Measurements from ENCODE around the gene LSAMP. TPM values are rescaled to one million over a fixed set of nuclear protein-coding genes. Genes with fewer than 3 reads are reported as not detected.

Gene LSAMP
- polyA plus RNA-seq, 2 of the 4 experiments (the other 2 are of a cell fraction) = 0.12 to 0.53 TPM

DNA sequence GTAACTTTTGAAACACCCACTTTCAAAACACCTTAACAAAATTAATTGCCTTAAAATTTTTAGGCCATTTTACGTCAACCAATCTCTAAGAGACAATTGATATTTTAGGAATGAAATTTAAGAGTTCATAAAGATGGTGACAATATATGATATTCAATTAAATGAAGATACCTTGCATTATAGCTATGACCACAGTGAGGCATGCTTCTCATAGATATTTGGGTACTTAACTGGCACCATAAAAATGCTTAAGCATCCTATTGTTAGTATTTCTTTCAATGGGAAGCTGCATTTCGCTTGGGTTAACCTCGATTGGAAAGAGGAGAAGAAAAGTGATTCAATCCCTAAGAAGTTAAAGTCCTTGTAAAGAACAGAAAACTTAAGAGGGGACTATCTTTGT, 613.0 kb downstream of the LSAMP start:
- Histone ChIP-seq H3K4me2 (no peak overlapping the region), H3K4me1 (no peaks in the 10 kb centered on the region), H3K9me3 (no peaks in the 10 kb centered on the region), H3K4me3 (no peak overlapping the region), H3K27ac (no peak overlapping the region)
- ChIA-PET CTCF (interaction anchor here (0.7 to 1.4 kb wide), 2 partner anchors 10 to 12 kb away, joined by 3 to 4 read pairs; no protein-coding TSS in a partner anchor), POLR2A (no interaction called here)
- WGBS (ENCODE audit: missing lambda C conversion rate) = 64% methylated on average over 3 of the region's 3 CpGs
- no peak for DNase-seq (ENCODE audit: low read depth in 1 of 2, low spot score in 1 of 2)
- no peak for FAIRE-seq
- TF ChIP-seq SREBF2 (IDR thresholded peaks at IDR 0.05) = no peak
- TF ChIP-seq FOSL2 (IDR thresholded peaks at IDR 0.05) = no peak
- no peak for TF ChIP-seq FOSL2 (CRISPR knock-in tag; IDR thresholded peaks at IDR 0.05)
- TF ChIP-seq, protein P1, sequence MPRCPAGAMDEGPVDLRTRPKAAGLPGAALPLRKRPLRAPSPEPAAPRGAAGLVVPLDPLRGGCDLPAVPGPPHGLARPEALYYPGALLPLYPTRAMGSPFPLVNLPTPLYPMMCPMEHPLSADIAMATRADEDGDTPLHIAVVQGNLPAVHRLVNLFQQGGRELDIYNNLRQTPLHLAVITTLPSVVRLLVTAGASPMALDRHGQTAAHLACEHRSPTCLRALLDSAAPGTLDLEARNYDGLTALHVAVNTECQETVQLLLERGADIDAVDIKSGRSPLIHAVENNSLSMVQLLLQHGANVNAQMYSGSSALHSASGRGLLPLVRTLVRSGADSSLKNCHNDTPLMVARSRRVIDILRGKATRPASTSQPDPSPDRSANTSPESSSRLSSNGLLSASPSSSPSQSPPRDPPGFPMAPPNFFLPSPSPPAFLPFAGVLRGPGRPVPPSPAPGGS (IDR thresholded peaks at IDR 0.05) = no peak
- TF ChIP-seq FOXS1 (CRISPR knock-in tag; IDR thresholded peaks at IDR 0.05) = no peak
- no peak for TF ChIP-seq RAD21 (conservative IDR thresholded peaks at IDR 0.05 in 1 of 2, IDR thresholded peaks at IDR 0.05 in 1 of 2)
- no peak for ATAC-seq

- ChIA-PET POLR2A (no interaction called here), CTCF (interaction anchor here (0.7 to 1.4 kb wide), 2 partner anchors 10 to 11 kb away, joined by 3 to 4 read pairs; no protein-coding TSS in a partner anchor)
- FAIRE-seq (no peak), DNase-seq (ENCODE audit: low read depth in 1 of 2, low spot score in 1 of 2) (no peak), ATAC-seq (no peak)
- no peak overlapping the region for H3K27ac ChIP-seq
- H3K4me3 ChIP-seq = no peak overlapping the region
- no peaks in the 10 kb centered on the region for H3K4me1 ChIP-seq
- H3K4me2 ChIP-seq = no peak overlapping the region
- H3K9me3 ChIP-seq = no peaks in the 10 kb centered on the region
- WGBS (ENCODE audit: missing lambda C conversion rate) = 65% methylated on average over 1 of the region's 1 CpG
- TF ChIP-seq CEBPB (IDR thresholded peaks at IDR 0.05) = no peak
- no peak for TF ChIP-seq MYC (IDR thresholded peaks at IDR 0.05; ENCODE audit: borderline replicate concordance, low read length)
- TF ChIP-seq POLR2AphosphoS2 (conservative IDR thresholded peaks at IDR 0.05; ENCODE audit: low read length) = no peak
- no peak for TF ChIP-seq ZNF302 (CRISPR knock-in tag; IDR thresholded peaks at IDR 0.05)
- no peak for TF ChIP-seq RCOR1 (IDR thresholded peaks at IDR 0.05; ENCODE audit: low read depth, low read length)
- TF ChIP-seq ZSCAN20 (CRISPR knock-in tag; IDR thresholded peaks at IDR 0.05) = no peak
- TF ChIP-seq ZC3H11A (IDR thresholded peaks at IDR 0.05) = no peak
- TF ChIP-seq ZFP36 (IDR thresholded peaks at IDR 0.05; ENCODE audit: borderline replicate concordance, partially characterized antibody) = no peak
- no peak for TF ChIP-seq FOSL2 (IDR thresholded peaks at IDR 0.05)
- TF ChIP-seq FOSL2 (CRISPR knock-in tag; IDR thresholded peaks at IDR 0.05) = no peak
- TF ChIP-seq, protein P1 (IDR thresholded peaks at IDR 0.05) = no peak
Measured at GRCh38 chr3:115831864-115832263, 613.4 kb downstream of the LSAMP start.

DNA sequence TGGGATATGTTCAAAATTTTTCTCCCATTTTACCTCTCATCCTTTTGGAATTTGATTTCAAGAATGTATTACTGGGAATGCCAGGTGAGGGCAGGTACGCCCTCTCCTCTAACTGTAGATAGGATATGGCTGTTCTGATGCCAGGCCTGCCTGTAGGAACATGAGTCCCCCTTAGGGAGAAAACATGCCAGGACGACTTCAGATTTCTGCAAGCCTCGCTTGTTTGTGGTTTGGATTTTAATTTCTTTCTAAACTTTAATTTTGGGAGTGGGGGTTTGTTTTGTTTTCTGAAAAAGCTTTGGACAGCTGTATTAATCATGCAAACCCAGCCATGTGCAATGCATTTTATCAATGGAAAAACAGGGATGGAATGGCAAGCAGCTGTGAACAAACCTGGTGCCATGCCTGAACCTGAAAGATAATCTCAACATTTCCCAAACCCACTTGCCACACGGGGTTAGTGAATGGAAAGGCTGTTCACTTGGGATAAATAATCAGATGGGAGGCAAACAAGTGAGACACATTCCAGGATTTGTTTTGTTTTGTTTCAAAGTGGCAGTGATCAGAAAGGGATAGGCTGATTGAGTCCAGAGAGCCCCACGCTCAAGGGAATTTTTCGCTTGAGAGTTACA, 614.4 kb downstream of the LSAMP start:
- H3K4me1 ChIP-seq = no peaks in the 10 kb centered on the region
- no peak overlapping the region for H3K4me3 ChIP-seq
- DNase-seq (ENCODE audit: low read depth in 1 of 2, low spot score in 1 of 2) (no peak), FAIRE-seq (no peak), ATAC-seq (no peak)
- ChIA-PET POLR2A (no interaction called here), CTCF (interaction anchor here (1.4 to 3.2 kb wide), 2 partner anchors 10 to 91 kb away, joined by 3 to 12 read pairs; no protein-coding TSS in a partner anchor)
- no peak overlapping the region for H3K27ac ChIP-seq
- no peak overlapping the region for H3K4me2 ChIP-seq
- 65% methylated on average over 6 of the region's 6 CpGs for WGBS (ENCODE audit: missing lambda C conversion rate)
- no peaks in the 10 kb centered on the region for H3K9me3 ChIP-seq
- TF ChIP-seq USF2 (IDR thresholded peaks at IDR 0.05) = no peak
- TF ChIP-seq, protein P1 (IDR thresholded peaks at IDR 0.05) = no peak
- TF ChIP-seq HMGXB4 (CRISPR knock-in tag; IDR thresholded peaks at IDR 0.05; ENCODE audit: borderline replicate concordance) = no peak
- TF ChIP-seq CHD2 (IDR thresholded peaks at IDR 0.05; ENCODE audit: low read length, partially characterized antibody) = no peak
- TF ChIP-seq HEYL (CRISPR knock-in tag; IDR thresholded peaks at IDR 0.05) = no peak
- TF ChIP-seq NPAS2 (CRISPR knock-in tag; IDR thresholded peaks at IDR 0.05; ENCODE audit: borderline replicate concordance) = no peak
- no peak for TF ChIP-seq CBX2 (IDR thresholded peaks at IDR 0.05; ENCODE audit: borderline replicate concordance, low read depth)
- no peak for TF ChIP-seq CBX8 (IDR thresholded peaks at IDR 0.05)
- TF ChIP-seq RARB (CRISPR knock-in tag; IDR thresholded peaks at IDR 0.05) = no peak
- TF ChIP-seq HOXB5 (CRISPR knock-in tag; IDR thresholded peaks at IDR 0.05) = no peak
- TF ChIP-seq JUN (IDR thresholded peaks at IDR 0.05) = no peak
- TF ChIP-seq ATOH8 (CRISPR knock-in tag; IDR thresholded peaks at IDR 0.05; ENCODE audit: low read depth) = no peak
- TF ChIP-seq RNF2 (IDR thresholded peaks at IDR 0.05; ENCODE audit: borderline replicate concordance, low read depth) = no peak
- no peak for TF ChIP-seq SREBF2 (IDR thresholded peaks at IDR 0.05)
